Measurements from ENCODE around the gene SART1.
"Not testable (repeated sequence)": the region's sequence is repeated elsewhere in the genome, so short reads cannot be mapped to it uniquely, and the experiment has no call there.

SART1 gene

GRCh38 chr11:66001942-66002647 is 40.6 kb downstream of the SART1 start, which contains the start of the genes BANF1 and EIF1AD:
Gene BANF1 (plus strand): TSS chr11:66002503. CDS start chr11:66003251, 748 bp downstream.
Gene EIF1AD (minus strand): TSS chr11:66002157. CDS start chr11:66000389, 1,768 bp downstream.
- peak; percentile 84 for DNase-seq

- no peak for DNase-seq
Observed at GRCh38 chr11:66002648-66003225, 41.2 kb downstream of the SART1 start.

- DNase-seq, result no peak
Observed at GRCh38 chr11:66003291-66003690, 41.8 kb downstream of the SART1 start.

GRCh38 chr11:66004186-66004585 is 42.7 kb downstream of the SART1 start:
- no peak for DNase-seq

GRCh38 chr11:66006134-66006890 is 44.8 kb downstream of the SART1 start:
- DNase-seq, result no peak

- DNase-seq, result no peak
Observed at GRCh38 chr11:66006891-66007176, 45.3 kb downstream of the SART1 start.

- no peak for DNase-seq
Observed at GRCh38 chr11:66007201-66007634, 45.7 kb downstream of the SART1 start.

- DNase-seq, result no peak
Observed at GRCh38 chr11:66008095-66008467, 46.5 kb downstream of the SART1 start.

GRCh38 chr11:66008468-66009101 is 47.1 kb downstream of the SART1 start:
- no peak for DNase-seq

- not testable (repeated sequence) for DNase-seq
Observed at GRCh38 chr11:66010036-66010435, 48.5 kb downstream of the SART1 start.

GRCh38 chr11:66011239-66011784 is 49.8 kb downstream of the SART1 start:
- no peak for DNase-seq

GRCh38 chr11:66011785-66012303 is 50.3 kb downstream of the SART1 start, which contains the start of gene CST6:
Gene CST6 (plus strand): TSS chr11:66012008. CDS start chr11:66012045, 37 bp downstream.
- DNase-seq, result no peak

- no peak for DNase-seq
Observed at GRCh38 chr11:66012371-66012945, 50.9 kb downstream of the SART1 start.

- no peak for DNase-seq
Observed at GRCh38 chr11:66012946-66013761, 51.6 kb downstream of the SART1 start.

- DNase-seq, result no peak
Observed at GRCh38 chr11:66013762-66014100, 52.2 kb downstream of the SART1 start.

GRCh38 chr11:66014804-66015453 is 53.4 kb downstream of the SART1 start:
- no peak for DNase-seq

- no peak for DNase-seq
Observed at GRCh38 chr11:66015454-66015881, 53.9 kb downstream of the SART1 start.

GRCh38 chr11:66015936-66016792 is 54.6 kb downstream of the SART1 start:
- DNase-seq, result no peak

GRCh38 chr11:66016793-66017177 is 55.3 kb downstream of the SART1 start:
- DNase-seq, result no peak

- DNase-seq, result peak; percentile 63
Observed at GRCh38 chr11:66017321-66017720, 55.8 kb downstream of the SART1 start.

Measured in activated T-cell treated with anti-CD3 and anti-CD28 coated beads for 4 hours (primary cell).